ENCODE results near the gene FBRSL1. TPM values are rescaled to one million over a fixed set of nuclear protein-coding genes. Genes with fewer than 3 reads are reported as not detected.

Gene FBRSL1
- total RNA-seq, 1 experiment from 2014 or later = 3.2 TPM

GRCh38 chr12:132510746-132511477, 21.0 kb downstream of the FBRSL1 start:
- no peak for DNase-seq (ENCODE audit: low read depth)

- no peak for DNase-seq (ENCODE audit: low read depth)
These were observed 21.7 kb downstream of the FBRSL1 start for GRCh38 chr12:132511516-132512196.

GRCh38 chr12:132512197-132513069, 22.5 kb downstream of the FBRSL1 start:
- DNase-seq (ENCODE audit: low read depth) = no peak

- DNase-seq (ENCODE audit: low read depth) = peak; percentile 24
These were observed 23.1 kb downstream of the FBRSL1 start for GRCh38 chr12:132513070-132513398.

- DNase-seq (ENCODE audit: low read depth) = no peak
These were observed 23.6 kb downstream of the FBRSL1 start for GRCh38 chr12:132513458-132514135.

- no peak for DNase-seq (ENCODE audit: low read depth)
These were observed 24.4 kb downstream of the FBRSL1 start for GRCh38 chr12:132514216-132514820.

GRCh38 chr12:132514838-132515237, 24.9 kb downstream of the FBRSL1 start:
- no peak for DNase-seq (ENCODE audit: low read depth)

- DNase-seq (ENCODE audit: low read depth) = no peak
These were observed 26.4 kb downstream of the FBRSL1 start for GRCh38 chr12:132516095-132517012.

GRCh38 chr12:132517013-132517739, 27.2 kb downstream of the FBRSL1 start:
- no peak for DNase-seq (ENCODE audit: low read depth)

GRCh38 chr12:132517740-132518100, 27.8 kb downstream of the FBRSL1 start:
- DNase-seq (ENCODE audit: low read depth) = no peak

- no peak for DNase-seq (ENCODE audit: low read depth)
These were observed 28.5 kb downstream of the FBRSL1 start for GRCh38 chr12:132518354-132518992.

- DNase-seq (ENCODE audit: low read depth) = no peak
These were observed 30.7 kb downstream of the FBRSL1 start for GRCh38 chr12:132520421-132521199.

- no peak for DNase-seq (ENCODE audit: low read depth)
These were observed 31.2 kb downstream of the FBRSL1 start for GRCh38 chr12:132521200-132521580.

- no peak for DNase-seq (ENCODE audit: low read depth)
These were observed 31.9 kb downstream of the FBRSL1 start for GRCh38 chr12:132521712-132522292.

- no peak for DNase-seq (ENCODE audit: low read depth)
These were observed 32.8 kb downstream of the FBRSL1 start for GRCh38 chr12:132522592-132523380.

GRCh38 chr12:132523576-132524331, 33.8 kb downstream of the FBRSL1 start:
- peak; percentile 28 for DNase-seq (ENCODE audit: low read depth)

GRCh38 chr12:132524405-132524804, 34.5 kb downstream of the FBRSL1 start:
- peak; percentile 50 for DNase-seq (ENCODE audit: low read depth)

Data from M059J (cell line).